GM23338 (cell line): ENCODE results near the gene RFWD3.
A peak's percentile ranks its signal among the peaks of the same experiment; 100 is the strongest.

Experiments
- EZH2 ChIP-seq: fragments of 200-600 bp; sonication (generic); IDR thresholded peaks from one replicate; pipeline ENCODE4 v1.8.0; 2017; ENCODE audit warnings: antibody characterized with exemption, mild to moderate bottlenecking, low read depth; ENCODE audit not compliant: unreplicated experiment
- EZH2phosphoT487 ChIP-seq: fragments of 200-600 bp; sonication (generic); IDR thresholded peaks from one replicate; pipeline ENCODE4 v1.8.1; 2018; ENCODE audit warnings: antibody characterized with exemption; ENCODE audit not compliant: unreplicated experiment
- TF ChIP-seq, protein P1 (sequence below), 2 experiments: fragments of 200-600 bp in 1 of 2; sonication (generic) in 1 of 2; conservative IDR thresholded peaks; 2 replicates each; pipeline versions ENCODE4 v1.5.1 to v1.6.1; 2016 to 2017; ENCODE audit warnings: antibody characterized with exemption in 2 of 2, low read depth in 2 of 2, mild to moderate bottlenecking in 2 of 2, moderate library complexity in 1 of 2

DNA sequence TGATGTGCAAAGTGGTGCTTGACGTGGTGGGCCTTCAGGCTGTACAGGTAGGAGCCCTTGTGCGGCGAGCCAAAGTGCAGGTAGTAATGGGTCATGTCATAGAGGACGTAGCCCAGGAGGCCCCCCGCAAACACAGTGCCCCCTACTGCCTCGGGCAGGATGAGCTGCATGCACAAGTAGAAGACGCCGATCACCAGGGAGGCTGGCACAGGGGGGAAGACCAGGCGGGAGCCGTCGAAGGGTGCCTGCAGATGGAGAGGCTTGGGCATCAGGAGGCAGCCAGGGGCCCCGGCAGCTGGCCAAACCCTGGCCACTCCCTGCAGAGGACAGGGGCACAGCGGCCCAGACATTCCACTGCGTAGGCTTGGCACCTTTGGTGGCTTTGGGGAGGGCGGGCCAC, 49.7 kb upstream of the RFWD3 start:
- TF ChIP-seq EZH2phosphoT487 = no peak
- TF ChIP-seq, protein P1, sequence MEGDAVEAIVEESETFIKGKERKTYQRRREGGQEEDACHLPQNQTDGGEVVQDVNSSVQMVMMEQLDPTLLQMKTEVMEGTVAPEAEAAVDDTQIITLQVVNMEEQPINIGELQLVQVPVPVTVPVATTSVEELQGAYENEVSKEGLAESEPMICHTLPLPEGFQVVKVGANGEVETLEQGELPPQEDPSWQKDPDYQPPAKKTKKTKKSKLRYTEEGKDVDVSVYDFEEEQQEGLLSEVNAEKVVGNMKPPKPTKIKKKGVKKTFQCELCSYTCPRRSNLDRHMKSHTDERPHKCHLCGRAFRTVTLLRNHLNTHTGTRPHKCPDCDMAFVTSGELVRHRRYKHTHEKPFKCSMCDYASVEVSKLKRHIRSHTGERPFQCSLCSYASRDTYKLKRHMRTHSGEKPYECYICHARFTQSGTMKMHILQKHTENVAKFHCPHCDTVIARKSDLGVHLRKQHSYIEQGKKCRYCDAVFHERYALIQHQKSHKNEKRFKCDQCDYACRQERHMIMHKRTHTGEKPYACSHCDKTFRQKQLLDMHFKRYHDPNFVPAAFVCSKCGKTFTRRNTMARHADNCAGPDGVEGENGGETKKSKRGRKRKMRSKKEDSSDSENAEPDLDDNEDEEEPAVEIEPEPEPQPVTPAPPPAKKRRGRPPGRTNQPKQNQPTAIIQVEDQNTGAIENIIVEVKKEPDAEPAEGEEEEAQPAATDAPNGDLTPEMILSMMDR (conservative IDR thresholded peaks at IDR 0.05; ENCODE audit: low read depth in 2 of 2) = peak; percentile 45 to 60
- no peak for TF ChIP-seq EZH2
